ENCODE results near the gene EIF3K.
A peak's percentile ranks its signal among the peaks of the same experiment; 100 is the strongest.

Gene EIF3K

DNA sequence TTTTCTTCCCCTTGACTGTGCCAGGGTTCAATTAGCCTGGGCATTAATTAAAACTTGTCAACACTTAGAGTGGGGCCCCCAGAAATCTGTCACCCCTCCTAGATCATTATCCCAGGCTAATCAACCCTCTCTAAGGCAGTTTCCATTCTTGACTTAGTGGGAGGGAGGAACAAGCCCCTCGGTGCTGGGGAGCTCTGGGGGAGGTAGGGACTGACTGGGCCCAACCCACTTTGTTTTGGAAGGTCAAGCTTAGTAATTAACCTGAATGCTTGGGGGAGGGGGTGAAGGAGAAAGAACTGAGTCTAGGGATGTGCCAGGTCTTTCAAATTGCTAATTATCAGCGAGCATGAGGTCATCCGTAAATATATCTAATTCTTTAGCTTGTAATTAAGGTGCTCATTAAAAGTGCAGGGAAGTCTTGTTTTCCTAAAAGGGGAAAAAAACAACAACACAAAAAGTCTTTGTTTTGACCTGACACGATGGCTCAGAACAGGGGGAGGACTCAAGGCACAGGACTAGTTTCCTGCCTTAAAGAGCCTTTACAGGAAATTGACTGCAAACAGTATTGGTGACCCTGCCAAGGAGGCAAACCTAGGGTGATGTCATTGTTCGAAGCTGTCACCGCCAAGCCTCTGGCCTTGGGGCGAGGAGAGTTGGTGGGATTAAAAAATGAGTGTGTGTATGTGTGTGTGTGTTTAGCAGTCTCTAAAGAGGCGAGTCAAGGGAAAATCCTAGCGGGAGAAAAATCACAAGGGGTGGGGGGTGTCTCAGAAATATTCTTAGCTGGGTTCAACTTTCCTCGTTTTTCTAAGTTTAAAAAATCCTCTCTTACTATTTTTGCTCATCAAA, 47.9 kb downstream of the EIF3K start (continued):
- TF ChIP-seq ZNF214 (tag by site-specific recombination; IDR thresholded peaks at IDR 0.05; ENCODE audit: borderline replicate concordance) = no peak
- peak; percentile 97 for TF ChIP-seq ZNF561 (tag by site-specific recombination; IDR thresholded peaks at IDR 0.05; ENCODE audit: borderline replicate concordance)
- TF ChIP-seq, protein P1, sequence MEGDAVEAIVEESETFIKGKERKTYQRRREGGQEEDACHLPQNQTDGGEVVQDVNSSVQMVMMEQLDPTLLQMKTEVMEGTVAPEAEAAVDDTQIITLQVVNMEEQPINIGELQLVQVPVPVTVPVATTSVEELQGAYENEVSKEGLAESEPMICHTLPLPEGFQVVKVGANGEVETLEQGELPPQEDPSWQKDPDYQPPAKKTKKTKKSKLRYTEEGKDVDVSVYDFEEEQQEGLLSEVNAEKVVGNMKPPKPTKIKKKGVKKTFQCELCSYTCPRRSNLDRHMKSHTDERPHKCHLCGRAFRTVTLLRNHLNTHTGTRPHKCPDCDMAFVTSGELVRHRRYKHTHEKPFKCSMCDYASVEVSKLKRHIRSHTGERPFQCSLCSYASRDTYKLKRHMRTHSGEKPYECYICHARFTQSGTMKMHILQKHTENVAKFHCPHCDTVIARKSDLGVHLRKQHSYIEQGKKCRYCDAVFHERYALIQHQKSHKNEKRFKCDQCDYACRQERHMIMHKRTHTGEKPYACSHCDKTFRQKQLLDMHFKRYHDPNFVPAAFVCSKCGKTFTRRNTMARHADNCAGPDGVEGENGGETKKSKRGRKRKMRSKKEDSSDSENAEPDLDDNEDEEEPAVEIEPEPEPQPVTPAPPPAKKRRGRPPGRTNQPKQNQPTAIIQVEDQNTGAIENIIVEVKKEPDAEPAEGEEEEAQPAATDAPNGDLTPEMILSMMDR (tag by site-specific recombination; IDR thresholded peaks at IDR 0.05) = no peak
- peak; percentile 100 for TF ChIP-seq GLIS1 (tag by site-specific recombination; IDR thresholded peaks at IDR 0.05)
- no peak for TF ChIP-seq MEIS1 (CRISPR knock-in tag; IDR thresholded peaks at IDR 0.05; ENCODE audit: borderline replicate concordance)
- TF ChIP-seq ZSCAN23 (tag by site-specific recombination; IDR thresholded peaks at IDR 0.05) = peak; percentile 68; the same call in 1 of the 2 replicates
- no peak for TF ChIP-seq MYNN (tag by site-specific recombination; IDR thresholded peaks at IDR 0.05; ENCODE audit: borderline replicate concordance)
- no peak for TF ChIP-seq GLI4 (tag by site-specific recombination; IDR thresholded peaks at IDR 0.05)
- no peak for TF ChIP-seq ZNF112 (tag by site-specific recombination; IDR thresholded peaks at IDR 0.05)
- TF ChIP-seq ZNF248 (tag by site-specific recombination; IDR thresholded peaks at IDR 0.05) = no peak
- TF ChIP-seq SCRT2 (tag by site-specific recombination; IDR thresholded peaks at IDR 0.05) = no peak; the same call in 1 of the 2 replicates
- TF ChIP-seq, protein P2, sequence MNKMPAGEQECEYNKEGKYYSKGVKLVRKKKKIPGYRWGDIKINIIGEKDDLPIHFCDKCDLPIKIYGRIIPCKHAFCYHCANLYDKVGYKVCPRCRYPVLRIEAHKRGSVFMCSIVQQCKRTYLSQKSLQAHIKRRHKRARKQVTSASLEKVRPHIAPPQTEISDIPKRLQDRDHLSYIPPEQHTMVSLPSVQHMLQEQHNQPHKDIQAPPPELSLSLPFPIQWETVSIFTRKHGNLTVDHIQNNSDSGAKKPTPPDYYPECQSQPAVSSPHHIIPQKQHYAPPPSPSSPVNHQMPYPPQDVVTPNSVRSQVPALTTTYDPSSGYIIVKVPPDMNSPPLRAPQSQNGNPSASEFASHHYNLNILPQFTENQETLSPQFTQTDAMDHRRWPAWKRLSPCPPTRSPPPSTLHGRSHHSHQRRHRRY (tag by site-specific recombination; IDR thresholded peaks at IDR 0.05) = no peak
- no peak for TF ChIP-seq ZNF510 (tag by site-specific recombination; IDR thresholded peaks at IDR 0.05; ENCODE audit: insufficient replicate concordance)
- TF ChIP-seq ZNF600 (tag by site-specific recombination; IDR thresholded peaks at IDR 0.05) = peak; percentile 91
- peak; percentile 81; the same call in 1 of the 2 replicates for TF ChIP-seq ZSCAN30 (tag by site-specific recombination; IDR thresholded peaks at IDR 0.05)
- TF ChIP-seq MZF1 (tag by site-specific recombination; IDR thresholded peaks at IDR 0.05; ENCODE audit: borderline replicate concordance) = peak; percentile 62
- peak; percentile 89 for TF ChIP-seq ZNF843 (tag by site-specific recombination; IDR thresholded peaks at IDR 0.05)
- TF ChIP-seq, protein P3, sequence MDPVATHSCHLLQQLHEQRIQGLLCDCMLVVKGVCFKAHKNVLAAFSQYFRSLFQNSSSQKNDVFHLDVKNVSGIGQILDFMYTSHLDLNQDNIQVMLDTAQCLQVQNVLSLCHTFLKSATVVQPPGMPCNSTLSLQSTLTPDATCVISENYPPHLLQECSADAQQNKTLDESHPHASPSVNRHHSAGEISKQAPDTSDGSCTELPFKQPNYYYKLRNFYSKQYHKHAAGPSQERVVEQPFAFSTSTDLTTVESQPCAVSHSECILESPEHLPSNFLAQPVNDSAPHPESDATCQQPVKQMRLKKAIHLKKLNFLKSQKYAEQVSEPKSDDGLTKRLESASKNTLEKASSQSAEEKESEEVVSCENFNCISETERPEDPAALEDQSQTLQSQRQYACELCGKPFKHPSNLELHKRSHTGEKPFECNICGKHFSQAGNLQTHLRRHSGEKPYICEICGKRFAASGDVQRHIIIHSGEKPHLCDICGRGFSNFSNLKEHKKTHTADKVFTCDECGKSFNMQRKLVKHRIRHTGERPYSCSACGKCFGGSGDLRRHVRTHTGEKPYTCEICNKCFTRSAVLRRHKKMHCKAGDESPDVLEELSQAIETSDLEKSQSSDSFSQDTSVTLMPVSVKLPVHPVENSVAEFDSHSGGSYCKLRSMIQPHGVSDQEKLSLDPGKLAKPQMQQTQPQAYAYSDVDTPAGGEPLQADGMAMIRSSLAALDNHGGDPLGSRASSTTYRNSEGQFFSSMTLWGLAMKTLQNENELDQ (tag by site-specific recombination; IDR thresholded peaks at IDR 0.05; ENCODE audit: low read depth) = no peak
- TF ChIP-seq, protein P4, sequence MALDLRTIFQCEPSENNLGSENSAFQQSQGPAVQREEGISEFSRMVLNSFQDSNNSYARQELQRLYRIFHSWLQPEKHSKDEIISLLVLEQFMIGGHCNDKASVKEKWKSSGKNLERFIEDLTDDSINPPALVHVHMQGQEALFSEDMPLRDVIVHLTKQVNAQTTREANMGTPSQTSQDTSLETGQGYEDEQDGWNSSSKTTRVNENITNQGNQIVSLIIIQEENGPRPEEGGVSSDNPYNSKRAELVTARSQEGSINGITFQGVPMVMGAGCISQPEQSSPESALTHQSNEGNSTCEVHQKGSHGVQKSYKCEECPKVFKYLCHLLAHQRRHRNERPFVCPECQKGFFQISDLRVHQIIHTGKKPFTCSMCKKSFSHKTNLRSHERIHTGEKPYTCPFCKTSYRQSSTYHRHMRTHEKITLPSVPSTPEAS (tag by site-specific recombination; IDR thresholded peaks at IDR 0.05) = peak; percentile 91
- peak; percentile 86 for TF ChIP-seq KLF8 (tag by site-specific recombination; IDR thresholded peaks at IDR 0.05)
- no peak for TF ChIP-seq ZNF292 (tag by site-specific recombination; IDR thresholded peaks at IDR 0.05; ENCODE audit: borderline replicate concordance, low read depth)
- TF ChIP-seq KLF7 (tag by site-specific recombination; IDR thresholded peaks at IDR 0.05; ENCODE audit: borderline replicate concordance) = no peak
- 0 out of 2 replicates have a peak, but pooled peaks have one; percentile 12 for TF ChIP-seq EGR2 (tag by site-specific recombination; IDR thresholded peaks at IDR 0.05; ENCODE audit: low read depth)
- peak; percentile 10 for TF ChIP-seq KLF9 (tag by site-specific recombination; IDR thresholded peaks at IDR 0.05; ENCODE audit: low read depth)
- no peak for TF ChIP-seq ZNF747 (tag by site-specific recombination; IDR thresholded peaks at IDR 0.05)
- TF ChIP-seq, protein P5, sequence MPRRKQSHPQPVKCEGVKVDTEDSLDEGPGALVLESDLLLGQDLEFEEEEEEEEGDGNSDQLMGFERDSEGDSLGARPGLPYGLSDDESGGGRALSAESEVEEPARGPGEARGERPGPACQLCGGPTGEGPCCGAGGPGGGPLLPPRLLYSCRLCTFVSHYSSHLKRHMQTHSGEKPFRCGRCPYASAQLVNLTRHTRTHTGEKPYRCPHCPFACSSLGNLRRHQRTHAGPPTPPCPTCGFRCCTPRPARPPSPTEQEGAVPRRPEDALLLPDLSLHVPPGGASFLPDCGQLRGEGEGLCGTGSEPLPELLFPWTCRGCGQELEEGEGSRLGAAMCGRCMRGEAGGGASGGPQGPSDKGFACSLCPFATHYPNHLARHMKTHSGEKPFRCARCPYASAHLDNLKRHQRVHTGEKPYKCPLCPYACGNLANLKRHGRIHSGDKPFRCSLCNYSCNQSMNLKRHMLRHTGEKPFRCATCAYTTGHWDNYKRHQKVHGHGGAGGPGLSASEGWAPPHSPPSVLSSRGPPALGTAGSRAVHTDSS (tag by site-specific recombination; IDR thresholded peaks at IDR 0.05) = no peak
- no peak for TF ChIP-seq ZNF529 (tag by site-specific recombination; IDR thresholded peaks at IDR 0.05; ENCODE audit: insufficient replicate concordance)
- TF ChIP-seq, protein P6, sequence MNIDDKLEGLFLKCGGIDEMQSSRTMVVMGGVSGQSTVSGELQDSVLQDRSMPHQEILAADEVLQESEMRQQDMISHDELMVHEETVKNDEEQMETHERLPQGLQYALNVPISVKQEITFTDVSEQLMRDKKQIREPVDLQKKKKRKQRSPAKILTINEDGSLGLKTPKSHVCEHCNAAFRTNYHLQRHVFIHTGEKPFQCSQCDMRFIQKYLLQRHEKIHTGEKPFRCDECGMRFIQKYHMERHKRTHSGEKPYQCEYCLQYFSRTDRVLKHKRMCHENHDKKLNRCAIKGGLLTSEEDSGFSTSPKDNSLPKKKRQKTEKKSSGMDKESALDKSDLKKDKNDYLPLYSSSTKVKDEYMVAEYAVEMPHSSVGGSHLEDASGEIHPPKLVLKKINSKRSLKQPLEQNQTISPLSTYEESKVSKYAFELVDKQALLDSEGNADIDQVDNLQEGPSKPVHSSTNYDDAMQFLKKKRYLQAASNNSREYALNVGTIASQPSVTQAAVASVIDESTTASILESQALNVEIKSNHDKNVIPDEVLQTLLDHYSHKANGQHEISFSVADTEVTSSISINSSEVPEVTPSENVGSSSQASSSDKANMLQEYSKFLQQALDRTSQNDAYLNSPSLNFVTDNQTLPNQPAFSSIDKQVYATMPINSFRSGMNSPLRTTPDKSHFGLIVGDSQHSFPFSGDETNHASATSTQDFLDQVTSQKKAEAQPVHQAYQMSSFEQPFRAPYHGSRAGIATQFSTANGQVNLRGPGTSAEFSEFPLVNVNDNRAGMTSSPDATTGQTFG (tag by site-specific recombination; IDR thresholded peaks at IDR 0.05; ENCODE audit: borderline replicate concordance) = no peak
- TF ChIP-seq ZBTB21 (tag by site-specific recombination; IDR thresholded peaks at IDR 0.05) = peak; percentile 99

Measured in HEK293 (cell line).